Cerebellar cortex (tissue), 1 donor: ENCODE data around the gene IFNL1.
"Not testable (repeated sequence)": the region's sequence is repeated elsewhere in the genome, so short reads cannot be mapped to it uniquely, and the experiment has no call there.

ENCODE experiments used
- DNase-seq: peaks from one replicate; pipeline ENCODE4 v3.0.0-alpha.2; 2015; ENCODE audit warnings: low spot score

The IFNL1 gene

GRCh38 chr19:39308531-39309304, 12.5 kb downstream of the IFNL1 start:
- DNase-seq = no peak

GRCh38 chr19:39309305-39309670, 13.1 kb downstream of the IFNL1 start:
- not testable (repeated sequence) for DNase-seq

DNA sequence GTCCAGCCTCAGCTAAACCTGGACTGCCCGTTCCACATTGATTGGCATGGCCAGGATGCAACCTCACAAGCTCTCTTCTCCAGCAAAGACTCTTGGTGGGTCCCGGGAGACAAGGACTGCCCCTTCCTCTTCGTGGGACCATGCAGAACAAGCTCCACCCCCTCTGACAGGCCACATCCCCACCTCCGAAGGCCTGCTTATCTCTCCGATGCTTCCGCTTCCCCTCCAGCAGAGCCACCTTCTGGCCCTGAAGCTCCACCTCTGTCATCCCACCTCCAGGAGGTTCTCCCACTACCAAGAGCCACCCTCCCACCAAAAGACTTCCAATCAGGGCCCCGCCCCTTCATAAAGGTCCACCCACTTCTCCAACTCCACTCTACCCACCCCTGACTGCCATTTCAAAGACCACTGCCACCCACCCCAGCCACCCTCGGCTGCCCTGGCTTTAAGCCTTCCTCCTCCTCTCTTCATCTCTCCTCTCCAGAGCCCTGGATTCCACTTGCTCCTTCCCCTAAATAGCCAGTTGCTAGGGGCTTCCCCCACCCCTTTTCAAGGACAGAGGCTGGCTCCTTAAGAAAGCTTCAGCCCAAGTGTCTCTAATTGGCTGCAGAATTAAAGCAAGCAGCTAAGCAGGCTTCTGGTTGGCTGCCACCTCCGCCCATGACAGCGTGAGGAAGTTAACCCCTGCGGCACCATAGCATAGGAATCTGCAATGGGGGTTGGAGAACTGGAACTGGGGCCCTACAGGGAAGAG, 14.5 kb downstream of the IFNL1 start:
- DNase-seq = peak; percentile 92

- no peak for DNase-seq
Measured at GRCh38 chr19:39314016-39314728, 18.0 kb downstream of the IFNL1 start.

GRCh38 chr19:39315933-39316332, 19.7 kb downstream of the IFNL1 start:
- DNase-seq = no peak

DNA sequence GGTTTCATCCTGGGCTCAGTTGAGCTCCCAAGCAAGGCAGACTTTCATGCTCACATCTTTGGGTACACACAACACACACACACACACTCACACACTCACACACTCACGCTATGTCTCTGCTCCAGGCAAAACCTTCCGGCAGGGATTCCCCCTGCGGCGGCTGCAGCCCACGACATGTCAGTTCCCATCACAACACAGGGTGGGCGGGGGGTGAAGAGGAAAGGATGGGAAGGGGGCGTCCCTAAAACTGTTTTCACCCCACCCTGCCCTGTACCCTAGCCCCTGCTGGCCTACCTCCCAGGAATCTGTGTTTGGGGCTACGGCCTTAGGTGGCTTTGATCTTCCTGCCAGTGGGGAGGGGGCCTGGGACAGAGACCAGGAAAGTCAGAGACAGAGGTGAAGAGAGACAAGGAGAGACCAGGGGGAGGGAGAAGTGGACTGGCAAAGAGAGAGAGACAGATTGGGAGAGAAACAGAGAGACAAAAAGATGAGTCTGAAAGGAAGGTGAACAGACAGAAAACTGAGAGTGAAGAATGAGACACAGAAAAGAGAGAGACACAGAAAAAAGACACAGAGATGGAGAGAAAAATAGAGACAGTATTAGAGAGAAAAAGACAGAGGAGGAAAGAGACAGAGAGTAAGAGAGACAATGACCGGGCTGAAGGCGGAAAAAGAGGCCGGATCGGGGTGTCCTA, 20.6 kb downstream of the IFNL1 start:
- no peak for DNase-seq

GRCh38 chr19:39317476-39317875, 21.3 kb downstream of the IFNL1 start:
- no peak for DNase-seq

- DNase-seq = no peak
Measured at GRCh38 chr19:39318071-39318470, 21.9 kb downstream of the IFNL1 start.

DNA sequence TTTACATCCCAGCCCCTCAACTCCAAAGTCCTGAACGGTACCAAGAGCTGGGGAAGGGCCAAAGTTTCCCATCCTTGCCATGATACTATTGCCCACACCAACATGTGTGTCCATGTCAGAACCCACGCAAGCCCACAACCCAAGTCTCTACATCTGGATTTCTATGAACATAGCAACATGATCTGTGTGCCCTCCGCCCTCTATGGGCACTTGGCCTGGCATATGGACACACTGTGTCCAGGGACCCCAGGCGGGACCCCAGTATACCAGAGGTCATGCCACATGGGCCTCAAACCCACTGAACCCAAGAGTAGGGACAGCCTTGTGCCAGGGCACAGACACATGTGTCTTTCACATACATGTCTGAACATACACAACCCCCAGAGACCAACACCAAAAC, 22.5 kb downstream of the IFNL1 start:
- no peak for DNase-seq

DNA sequence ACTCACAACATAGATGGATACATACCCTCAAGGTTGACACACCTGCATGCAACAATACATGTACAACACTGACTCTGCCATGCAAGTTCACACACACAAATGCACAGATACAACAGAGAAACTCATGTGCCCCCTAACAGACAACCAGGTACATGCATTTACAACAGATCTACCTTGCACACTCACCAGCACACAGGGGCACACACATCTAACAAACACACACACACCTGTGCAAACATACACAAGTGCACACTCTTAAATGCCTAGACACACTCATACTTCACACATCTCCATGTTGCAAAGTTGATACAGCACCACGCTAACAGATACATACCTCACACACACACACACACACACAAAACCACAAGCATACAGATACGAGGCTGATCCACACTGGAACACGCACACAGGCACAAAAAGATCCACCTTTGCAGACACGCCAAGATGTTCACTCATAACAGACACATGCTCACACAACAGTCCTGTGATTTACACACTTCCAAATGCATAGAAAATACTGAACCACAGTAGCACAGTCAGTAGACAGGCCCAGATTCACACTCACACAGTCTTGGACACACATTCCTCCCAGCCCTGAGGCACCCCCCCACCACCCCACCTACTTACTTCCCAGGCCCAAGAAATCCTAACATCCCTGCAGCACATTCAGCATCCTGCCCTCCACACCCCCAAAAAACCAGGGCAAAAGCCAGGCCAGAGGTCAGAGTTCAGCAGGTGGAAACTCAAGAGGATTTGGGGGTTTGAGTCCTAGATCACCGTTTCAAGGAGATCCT, 23.1 kb downstream of the IFNL1 start:
- no peak for DNase-seq

- DNase-seq = no peak
Measured at GRCh38 chr19:39319892-39320248, 23.7 kb downstream of the IFNL1 start.

DNA sequence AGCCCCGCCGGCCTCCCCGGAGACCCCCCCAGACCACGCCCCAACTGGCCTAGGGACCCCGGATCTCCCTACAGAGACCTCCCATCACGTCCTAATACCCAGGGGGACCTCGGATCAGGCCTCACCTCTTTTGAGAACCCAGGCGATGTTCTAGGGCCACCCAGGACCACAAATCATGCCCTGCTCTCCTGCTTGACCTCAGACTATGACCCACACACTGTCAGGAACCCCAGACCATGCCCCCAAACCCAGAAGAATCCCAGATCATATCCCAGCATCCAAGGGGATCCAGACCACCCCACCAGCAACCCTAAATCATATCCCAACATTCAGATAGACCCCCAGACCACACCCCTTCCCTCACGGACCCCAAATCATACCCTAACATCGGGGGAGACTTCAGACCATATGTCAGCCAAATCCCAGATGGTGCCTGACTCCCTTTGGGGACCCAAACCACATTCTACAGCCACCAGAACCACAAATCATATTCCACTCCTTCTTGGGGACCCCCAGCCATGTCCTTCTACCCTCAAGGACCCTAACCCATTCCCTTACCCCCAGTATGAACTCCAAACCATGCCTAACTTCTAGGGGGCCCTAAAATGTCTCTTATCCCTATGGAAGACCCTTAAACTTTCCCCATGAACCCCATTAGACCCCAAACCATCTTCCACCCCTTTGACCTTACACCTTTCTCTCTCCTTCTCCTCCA, 25.1 kb downstream of the IFNL1 start:
- no peak for DNase-seq

DNA sequence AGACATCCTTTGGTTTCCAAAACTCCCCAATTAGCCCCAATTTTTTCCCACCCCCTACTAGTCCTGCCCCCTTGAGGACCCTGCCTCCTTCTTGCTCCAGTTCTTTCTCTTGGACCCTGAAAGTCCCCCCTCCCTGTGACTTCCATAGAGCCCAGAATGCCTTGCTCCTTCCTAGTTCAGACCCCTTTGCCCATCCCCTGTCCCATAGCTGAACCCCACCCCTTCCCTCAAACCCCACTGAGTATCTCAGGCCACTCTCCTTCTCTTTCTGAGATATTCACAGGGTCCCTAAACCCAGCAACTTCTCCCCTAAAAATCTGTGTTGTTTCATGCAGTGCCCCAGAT, 25.6 kb downstream of the IFNL1 start:
- no peak for DNase-seq

DNA sequence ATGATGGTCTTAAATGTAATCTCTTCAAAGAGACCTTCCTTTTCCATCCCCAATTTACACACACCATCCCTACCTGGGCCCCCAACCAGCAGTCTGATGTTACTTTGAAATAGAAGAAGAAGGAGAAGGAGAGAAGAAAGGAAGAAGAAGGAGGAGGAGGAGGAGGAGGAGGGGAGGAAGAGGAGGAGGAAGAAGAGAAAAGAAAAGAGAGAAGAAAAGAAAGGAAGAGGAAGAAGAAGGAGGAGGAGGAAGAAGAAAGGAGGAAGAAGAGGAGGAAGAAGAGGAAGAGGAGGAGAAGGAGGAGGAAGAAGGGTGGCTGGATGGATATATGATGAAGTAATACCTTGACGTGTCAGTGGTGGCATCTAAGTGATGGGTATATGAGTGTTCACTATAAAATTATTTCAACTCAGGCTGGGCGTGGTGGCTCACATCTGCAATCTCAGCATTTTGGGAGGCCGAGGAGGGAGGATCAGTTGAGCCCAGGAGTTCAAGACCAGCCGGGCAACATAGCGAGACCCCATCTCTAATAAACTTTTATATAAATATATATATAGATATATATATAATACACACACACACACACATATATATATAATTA, 28.1 kb downstream of the IFNL1 start:
- DNase-seq = no peak

GRCh38 chr19:39325778-39326665, 29.8 kb downstream of the IFNL1 start:
- no peak for DNase-seq

DNA sequence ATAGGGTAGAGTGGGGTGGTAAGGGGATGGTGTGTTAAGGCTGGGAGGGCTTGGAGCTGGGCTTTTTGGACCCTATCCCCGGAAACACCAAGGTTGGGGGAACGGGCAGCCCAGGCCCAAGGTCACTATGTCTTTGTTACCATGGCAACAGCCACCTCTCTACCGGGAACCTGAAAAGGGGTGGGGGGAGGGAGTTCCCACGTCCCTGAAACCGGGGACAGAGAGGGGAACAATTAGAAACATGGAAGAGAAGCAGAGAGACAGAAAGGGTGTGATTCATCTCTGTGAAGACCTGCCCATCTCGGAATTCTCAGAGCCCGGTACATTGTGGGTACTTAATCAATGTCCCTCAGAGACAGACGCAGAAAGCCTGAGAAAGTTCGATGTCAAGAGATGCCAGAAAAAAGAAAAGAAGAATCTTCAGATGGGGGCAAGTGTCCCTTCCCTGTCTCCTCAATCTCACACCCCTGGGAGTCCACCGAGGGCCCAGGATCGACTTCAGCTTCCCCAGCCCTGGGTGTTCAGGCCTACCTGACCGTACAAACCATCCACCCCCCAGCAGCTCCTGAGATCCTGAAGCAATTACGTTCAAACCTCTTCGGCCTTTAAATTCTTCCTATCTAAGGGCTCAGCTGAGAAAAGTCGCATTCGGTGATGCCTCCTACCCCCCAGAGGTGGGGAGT, 31.3 kb downstream of the IFNL1 start:
- DNase-seq = no peak

DNA sequence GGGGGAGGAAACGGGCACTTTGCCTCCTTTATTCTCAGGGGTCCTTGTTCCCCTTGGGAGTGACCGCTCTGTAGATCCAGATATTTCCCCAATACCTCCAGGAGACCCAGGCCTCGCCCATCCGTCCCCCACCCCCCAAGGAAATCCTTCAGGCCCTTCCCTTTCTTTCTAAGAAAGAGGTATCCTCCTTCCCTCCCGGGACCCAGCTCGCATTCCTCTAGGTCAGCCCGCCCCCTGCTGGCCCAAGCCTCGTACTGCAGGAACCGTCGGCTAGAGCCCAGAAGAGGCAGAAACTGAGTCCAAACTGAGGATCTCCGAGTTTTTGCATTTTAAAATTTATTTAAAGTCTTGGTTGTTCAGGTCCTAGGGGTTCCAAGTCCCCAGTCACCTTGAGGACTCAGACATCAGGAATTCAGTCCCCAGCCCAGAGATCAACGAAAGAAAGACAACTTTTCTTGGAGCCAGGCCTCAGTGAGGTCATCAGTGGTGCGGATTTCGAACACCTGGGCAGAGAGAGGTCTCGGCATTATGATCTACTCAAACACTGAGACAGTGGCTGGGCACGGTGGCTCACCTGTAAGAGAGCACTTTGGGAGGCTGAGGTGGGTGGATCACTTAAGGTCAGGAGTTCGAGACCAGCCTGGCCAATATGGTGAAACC, 32.0 kb downstream of the IFNL1 start:
- DNase-seq = peak; percentile 84

GRCh38 chr19:39329948-39330347, 33.7 kb downstream of the IFNL1 start:
- DNase-seq = no peak
